GM18868 (cell line): Measurements from ENCODE around the gene PSMA8.
"Not testable (repeated sequence)": the region's sequence is repeated elsewhere in the genome, so short reads cannot be mapped to it uniquely, and the experiment has no call there.

Experiments
- ATAC-seq: cut with Tn5 transposase; IDR thresholded peaks from one replicate; pipeline ENCODE4 v1.9.1; 2021; ENCODE audit warnings: mild to moderate bottlenecking, moderate library complexity; ENCODE audit not compliant: unreplicated experiment

PSMA8 gene

DNA sequence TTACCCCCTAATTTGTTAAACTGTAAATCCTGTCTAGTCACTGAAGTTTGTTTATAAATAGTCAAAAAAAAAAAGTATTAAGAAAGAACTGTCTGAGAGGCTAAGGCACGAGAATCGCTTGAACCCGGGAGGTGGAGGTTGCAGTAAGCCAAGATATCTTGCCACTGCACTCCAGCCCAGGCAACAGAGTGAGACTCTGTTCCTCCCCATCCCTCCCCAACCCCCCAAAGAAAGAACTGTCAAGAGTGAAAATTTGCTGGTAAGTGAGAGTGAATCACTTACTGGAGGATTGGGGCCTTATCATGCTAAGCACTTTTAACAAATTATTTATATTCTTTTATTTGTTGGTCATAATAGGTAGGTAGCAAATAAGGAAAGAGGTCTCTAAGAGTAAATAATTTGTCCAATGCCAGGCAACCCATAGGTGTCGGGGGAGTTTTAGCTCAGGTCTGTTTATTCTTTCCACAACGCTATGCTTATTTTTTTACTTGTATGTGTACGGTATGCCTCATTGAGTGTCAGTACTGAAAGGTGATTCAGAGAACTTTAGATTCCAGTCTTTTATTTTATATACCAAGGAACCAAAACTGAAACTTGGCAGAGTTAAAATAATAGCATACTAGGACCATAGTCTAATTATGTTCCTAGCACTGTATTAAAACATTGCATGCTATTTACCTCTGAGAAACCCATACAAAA is 95.0 kb downstream of the PSMA8 start:
- ATAC-seq: no peak

DNA sequence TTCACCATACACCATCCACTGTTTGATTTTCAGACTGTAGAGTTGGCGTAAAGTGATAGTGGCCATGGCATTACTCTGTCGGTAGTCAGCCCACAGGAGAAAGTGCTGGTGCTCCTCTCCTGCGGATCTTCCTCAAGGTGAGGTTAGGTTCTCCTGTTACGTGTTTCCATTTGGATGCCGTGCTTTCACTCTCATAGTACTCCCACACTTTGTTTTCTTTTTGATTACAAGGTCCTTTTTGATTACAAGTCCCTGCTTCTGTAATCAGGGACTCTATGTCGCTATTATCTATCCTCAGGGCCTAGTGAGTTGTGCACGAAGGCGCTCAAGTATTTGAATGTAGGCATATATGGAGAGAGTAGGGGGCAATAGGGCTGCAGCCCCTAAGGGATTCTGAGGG is 96.8 kb downstream of the PSMA8 start:
- ATAC-seq: no peak

DNA sequence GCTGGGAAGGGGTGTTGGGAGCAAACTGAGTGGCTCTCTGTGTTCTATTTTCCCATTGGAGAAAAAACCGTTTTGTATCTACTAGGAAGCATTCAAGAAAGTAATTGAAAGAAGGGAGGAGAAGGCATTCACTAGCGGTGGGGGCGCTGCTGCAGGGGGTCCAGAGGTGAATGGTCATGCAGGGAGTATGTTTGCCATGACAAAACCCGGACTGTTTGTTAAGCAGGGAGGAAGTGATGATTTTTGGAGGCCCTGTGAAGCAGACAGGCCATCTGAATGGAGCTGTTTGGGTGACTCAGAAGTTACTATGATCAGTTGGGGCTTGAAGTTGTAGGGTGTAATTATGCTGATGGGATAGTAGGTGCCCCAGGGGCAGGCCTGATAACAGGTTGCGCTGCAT is 99.5 kb downstream of the PSMA8 start:
- no peak for ATAC-seq

DNA sequence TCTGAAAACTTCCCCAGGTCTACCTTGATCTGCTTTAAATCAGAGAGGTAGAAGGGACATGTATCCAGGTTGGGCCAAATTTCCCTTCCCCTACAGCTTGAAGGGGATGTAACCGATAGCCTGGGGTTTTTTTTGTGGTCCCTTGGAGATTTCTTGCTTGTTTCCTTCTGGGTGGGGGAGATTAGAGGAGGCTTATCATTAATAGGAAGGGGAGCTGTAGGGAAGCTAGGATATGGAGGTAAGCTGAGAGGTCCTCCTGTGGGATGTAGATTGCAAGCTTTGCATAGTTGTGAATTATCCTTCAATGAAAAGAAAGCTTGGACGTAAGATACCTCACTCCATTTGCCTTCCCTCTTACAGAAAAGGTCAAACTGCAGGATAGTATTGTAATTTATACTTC is 103.7 kb downstream of the PSMA8 start:
- not testable (repeated sequence) for ATAC-seq

DNA sequence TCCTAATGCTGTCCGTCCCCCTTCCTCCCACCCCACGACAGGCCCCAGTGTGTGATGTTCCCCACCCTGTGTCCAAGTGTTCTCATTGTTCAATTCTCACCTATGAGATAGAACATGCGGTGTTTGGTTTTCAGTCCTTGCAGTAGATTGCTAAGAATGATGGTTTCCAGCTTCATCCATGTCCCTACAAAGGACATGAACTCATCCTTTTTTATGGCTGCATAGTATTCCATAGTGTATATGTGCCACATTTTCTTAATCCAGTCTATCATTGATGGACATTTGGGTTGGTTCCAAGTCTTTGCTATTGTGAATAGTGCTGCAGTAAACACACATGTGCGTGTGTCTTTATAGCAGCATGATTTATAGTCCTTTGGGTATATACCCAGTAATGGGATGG is 105.0 kb downstream of the PSMA8 start:
- ATAC-seq: not testable (repeated sequence)

DNA sequence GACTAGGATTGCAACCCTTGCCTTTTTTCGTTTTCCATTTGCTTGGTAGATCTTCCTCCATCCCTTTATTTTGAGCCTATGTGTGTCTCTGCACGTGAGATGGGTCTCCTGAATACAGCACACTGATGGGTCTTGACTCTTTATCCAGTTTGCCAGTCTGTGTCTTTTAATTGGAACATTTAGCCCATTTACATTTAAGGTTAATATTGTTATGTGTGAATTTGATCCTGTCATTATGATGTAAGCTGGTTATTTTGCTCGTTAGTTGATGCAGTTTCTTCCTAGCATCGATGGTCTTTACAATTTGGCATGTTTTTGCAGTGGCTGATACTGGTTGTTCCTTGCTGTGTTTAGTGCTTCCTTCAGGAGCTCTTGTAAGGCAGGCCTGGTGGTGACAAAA is 108.7 kb downstream of the PSMA8 start:
- ATAC-seq: not testable (repeated sequence)
